Measurements from ENCODE around the gene RAD9B. TPM values are rescaled to one million over a fixed set of nuclear protein-coding genes. Genes with fewer than 3 reads are reported as not detected.
A peak's percentile ranks its signal among the peaks of the same experiment; 100 is the strongest.

RAD9B gene
- total and polyA plus RNA-seq, 10 of the 15 experiments (the other 5 are each of a cell fraction or from before 2014, with no cell fraction given): 0.54 to 2.0 (median 1.3) TPM

DNA sequence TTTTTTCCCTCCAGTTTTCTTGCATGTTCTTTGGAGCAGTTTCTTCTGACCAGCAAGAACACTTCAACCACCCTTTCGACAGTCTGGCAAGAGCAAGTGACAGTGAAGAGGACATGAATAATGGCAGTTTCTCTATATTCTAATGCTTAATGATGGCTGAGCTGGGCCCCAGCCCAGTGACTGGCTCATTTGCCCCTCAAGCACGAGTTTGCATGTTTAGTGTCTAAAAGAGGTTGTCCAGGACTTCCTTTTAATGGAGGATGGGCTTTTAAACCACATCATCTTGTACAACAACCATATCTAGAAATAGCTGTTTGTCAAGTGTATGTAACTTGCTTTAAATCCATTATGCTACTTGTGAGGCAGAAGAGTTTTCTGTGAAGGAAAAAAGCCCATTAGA lies 28.4 kb downstream of the RAD9B start (continued):
- TF ChIP-seq USF1 (IDR thresholded peaks at IDR 0.05; ENCODE audit: borderline replicate concordance, extremely low read length, insufficient read depth, low read depth, low read length) (no peak), FOXM1 (IDR thresholded peaks at IDR 0.05; ENCODE audit: low read depth, low read length) (0 out of 2 replicates have a peak, but pooled peaks have one; percentile 20), EZH2 (IDR thresholded peaks at IDR 0.05; ENCODE audit: borderline replicate concordance, control insufficient read depth, low read depth, low read length) (no peak), CHD2 (IDR thresholded peaks at IDR 0.05; ENCODE audit: borderline replicate concordance, low read depth, low read length) (peak; percentile 41; the same call in 1 of the 2 replicates), LARP7 (IDR thresholded peaks at IDR 0.05) (no peak)
- TF ChIP-seq, protein P1, sequence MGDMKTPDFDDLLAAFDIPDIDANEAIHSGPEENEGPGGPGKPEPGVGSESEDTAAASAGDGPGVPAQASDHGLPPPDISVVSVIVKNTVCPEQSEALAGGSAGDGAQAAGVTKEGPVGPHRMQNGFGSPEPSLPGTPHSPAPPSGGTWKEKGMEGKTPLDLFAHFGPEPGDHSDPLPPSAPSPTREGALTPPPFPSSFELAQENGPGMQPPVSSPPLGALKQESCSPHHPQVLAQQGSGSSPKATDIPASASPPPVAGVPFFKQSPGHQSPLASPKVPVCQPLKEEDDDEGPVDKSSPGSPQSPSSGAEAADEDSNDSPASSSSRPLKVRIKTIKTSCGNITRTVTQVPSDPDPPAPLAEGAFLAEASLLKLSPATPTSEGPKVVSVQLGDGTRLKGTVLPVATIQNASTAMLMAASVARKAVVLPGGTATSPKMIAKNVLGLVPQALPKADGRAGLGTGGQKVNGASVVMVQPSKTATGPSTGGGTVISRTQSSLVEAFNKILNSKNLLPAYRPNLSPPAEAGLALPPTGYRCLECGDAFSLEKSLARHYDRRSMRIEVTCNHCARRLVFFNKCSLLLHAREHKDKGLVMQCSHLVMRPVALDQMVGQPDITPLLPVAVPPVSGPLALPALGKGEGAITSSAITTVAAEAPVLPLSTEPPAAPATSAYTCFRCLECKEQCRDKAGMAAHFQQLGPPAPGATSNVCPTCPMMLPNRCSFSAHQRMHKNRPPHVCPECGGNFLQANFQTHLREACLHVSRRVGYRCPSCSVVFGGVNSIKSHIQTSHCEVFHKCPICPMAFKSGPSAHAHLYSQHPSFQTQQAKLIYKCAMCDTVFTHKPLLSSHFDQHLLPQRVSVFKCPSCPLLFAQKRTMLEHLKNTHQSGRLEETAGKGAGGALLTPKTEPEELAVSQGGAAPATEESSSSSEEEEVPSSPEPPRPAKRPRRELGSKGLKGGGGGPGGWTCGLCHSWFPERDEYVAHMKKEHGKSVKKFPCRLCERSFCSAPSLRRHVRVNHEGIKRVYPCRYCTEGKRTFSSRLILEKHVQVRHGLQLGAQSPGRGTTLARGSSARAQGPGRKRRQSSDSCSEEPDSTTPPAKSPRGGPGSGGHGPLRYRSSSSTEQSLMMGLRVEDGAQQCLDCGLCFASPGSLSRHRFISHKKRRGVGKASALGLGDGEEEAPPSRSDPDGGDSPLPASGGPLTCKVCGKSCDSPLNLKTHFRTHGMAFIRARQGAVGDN (IDR thresholded peaks at IDR 0.05): peak; percentile 68; the same call in 1 of the 2 replicates
